Caco-2 (cell line): ENCODE measurements around the gene ADAMTS19. TPM values are rescaled to one million over a fixed set of nuclear protein-coding genes. Genes with fewer than 3 reads are reported as not detected.

Experiments used
- BruUV-seq: library from RNA; stranded (reverse); fragments of 400-500 nt; replicated peaks from 2 replicates; lab custom pipeline; 2021; lab: Mats Ljungman, UMichigan
- CTCF ChIA-PET: fragments of 300-600 bp; sonication (Branson Sonifier 250); formaldehyde crosslinking; loops from one replicate; lab custom pipeline; 2022; ENCODE audit warnings: antibody characterized with exemption; lab: Charles Lee
- POLR2A ChIA-PET: fragments of 300-600 bp; sonication (Branson Sonifier 250); formaldehyde crosslinking; loops from one replicate; lab custom pipeline; 2022; ENCODE audit warnings: antibody characterized with exemption; lab: Charles Lee
- DNase-seq, 2 experiments: peaks; one replicate each; pipeline versions ENCODE4 v3.0.0 to v3.0.0-alpha.2; 2020 to 2022
- H3K27me3 ChIP-seq: replicated peaks from 2 replicates; pipeline ENCODE4 v1.6.0; 2011; ENCODE audit warnings: low read length; ENCODE audit not compliant: control insufficient read depth, insufficient read depth
- H3K36me3 ChIP-seq: 2 replicates; pipeline ENCODE4 v1.5.1; 2011; ENCODE audit warnings: low read length; ENCODE audit not compliant: control insufficient read depth, insufficient read depth
- H3K4me1 ChIP-seq: fragments of 250-450 bp; sonication (Bioruptor Pico); 2 replicates; pipeline ENCODE4 v1.5.1; 2020; ENCODE audit warnings: mild to moderate bottlenecking
- H3K4me3 ChIP-seq: 2 replicates; pipeline ENCODE4 v1.5.1; 2011; ENCODE audit warnings: low read depth, mild to moderate bottlenecking, control low read depth, low read length
- H3K9me3 ChIP-seq: fragments of 250-450 bp; sonication (Bioruptor Pico); 2 replicates; pipeline ENCODE4 v1.5.1; 2020; ENCODE audit warnings: mild to moderate bottlenecking, moderate library complexity
- H3K27ac Mint-ChIP-seq: one replicate; pipeline ENCODE4 v1.8.0; 2022; ENCODE audit warnings: mixed read lengths; ENCODE audit not compliant: unreplicated experiment
- H3K27me3 Mint-ChIP-seq: one replicate; pipeline ENCODE4 v1.8.0; 2022; ENCODE audit warnings: mixed read lengths; ENCODE audit not compliant: insufficient read depth, unreplicated experiment
- H3K36me3 Mint-ChIP-seq: one replicate; pipeline ENCODE4 v1.8.0; 2022; ENCODE audit warnings: mild to moderate bottlenecking, mixed read lengths; ENCODE audit not compliant: insufficient read depth, unreplicated experiment
- H3K4me1 Mint-ChIP-seq: one replicate; pipeline ENCODE4 v1.8.0; 2022; ENCODE audit warnings: low read depth, mixed read lengths; ENCODE audit not compliant: unreplicated experiment
- H3K4me3 Mint-ChIP-seq: one replicate; pipeline ENCODE4 v1.8.0; 2022; ENCODE audit warnings: mild to moderate bottlenecking, moderate library complexity, mixed read lengths; ENCODE audit not compliant: unreplicated experiment
- H3K9me3 Mint-ChIP-seq: one replicate; pipeline ENCODE4 v1.8.0; 2022; ENCODE audit warnings: mixed read lengths; ENCODE audit not compliant: unreplicated experiment
- CTCF ChIP-seq, 2 experiments: fragments of 200-600 bp in 1 of 2; IDR thresholded peaks; 1 replicate in 1 of 2; 2 replicates in 1 of 2; pipeline versions ENCODE4 v1.5.1 to v1.8.0; 2011 to 2022; ENCODE audit warnings: antibody characterized with exemption in 1 of 2, control low read depth in 1 of 2, inconsistent platforms in 1 of 2, low read depth in 1 of 2, low read length in 1 of 2, mild to moderate bottlenecking in 1 of 2, moderate library complexity in 1 of 2; ENCODE audit not compliant: insufficient read depth in 1 of 2, severe bottlenecking in 1 of 2, unreplicated experiment in 1 of 2
- intact Hi-C: fragments of 100-400 bp; cut with micrococcal nuclease; formaldehyde crosslinking; loops from one replicate; pipeline ENCODE4 v1.10.0; 2022; ENCODE audit not compliant: unreplicated experiment
- total RNA-seq: library from RNA; stranded (reverse); gene quantifications from 2 replicates; pipeline ENCODE4 v1.2.3, GENCODE V29; 2022

Gene ADAMTS19
- total RNA-seq, 1 experiment from 2014 or later = 0.95 TPM

GRCh38 chr5:129445379-129445778, 14.7 kb upstream of the ADAMTS19 start:
- Histone ChIP-seq H3K9me3 (no peaks in the 10 kb centered on the region), H3K4me1 (no peaks in the 10 kb centered on the region), H3K4me3 (no peak overlapping the region), H3K36me3 (no peaks in the 10 kb centered on the region), H3K27me3 (no peaks in the 10 kb centered on the region)
- no peak for TF ChIP-seq CTCF (IDR thresholded peaks at IDR 0.05; ENCODE audit: insufficient read depth in 1 of 2, low read depth in 1 of 2, low read length in 1 of 2, severe bottlenecking in 1 of 2, unreplicated experiment in 1 of 2)
- Mint-ChIP-seq H3K27ac (no peak overlapping the region), H3K27me3 (peaks cover 6% of the 10 kb centered on the region), H3K4me3 (no peak overlapping the region), H3K4me1 (no peaks in the 10 kb centered on the region), H3K36me3 (no peaks in the 10 kb centered on the region), H3K9me3 (no peaks in the 10 kb centered on the region)
- BruUV-seq = no TSS peak
- POLR2A ChIA-PET = no interaction called here
- DNase-seq = no peak
- CTCF ChIA-PET = no interaction called here
- intact Hi-C loops = no loop called here

GRCh38 chr5:129447968-129448367, 12.1 kb upstream of the ADAMTS19 start:
- no TSS peak for BruUV-seq
- Mint-ChIP-seq H3K36me3 (no peaks in the 10 kb centered on the region), H3K9me3 (no peaks in the 10 kb centered on the region), H3K27ac (no peak overlapping the region), H3K4me3 (no peak overlapping the region), H3K27me3 (peaks cover 12% of the 10 kb centered on the region), H3K4me1 (no peaks in the 10 kb centered on the region)
- ChIA-PET POLR2A (no interaction called here), CTCF (no interaction called here)
- DNase-seq = no peak
- intact Hi-C loops = no loop called here
- Histone ChIP-seq H3K27me3 (no peaks in the 10 kb centered on the region), H3K4me3 (no peak overlapping the region), H3K9me3 (no peaks in the 10 kb centered on the region), H3K36me3 (no peaks in the 10 kb centered on the region), H3K4me1 (no peaks in the 10 kb centered on the region)
- TF ChIP-seq CTCF (IDR thresholded peaks at IDR 0.05; ENCODE audit: insufficient read depth in 1 of 2, low read depth in 1 of 2, low read length in 1 of 2, severe bottlenecking in 1 of 2, unreplicated experiment in 1 of 2) = no peak

- H3K27me3 Mint-ChIP-seq = peaks cover 12% of the 10 kb centered on the region
- Histone ChIP-seq H3K9me3 (no peaks in the 10 kb centered on the region), H3K4me1 (no peaks in the 10 kb centered on the region), H3K36me3 (no peaks in the 10 kb centered on the region), H3K27me3 (no peaks in the 10 kb centered on the region), H3K4me3 (no peak overlapping the region)
- H3K36me3 Mint-ChIP-seq = no peaks in the 10 kb centered on the region
- H3K9me3 Mint-ChIP-seq = no peaks in the 10 kb centered on the region
- no peak overlapping the region for H3K4me3 Mint-ChIP-seq
- ChIA-PET CTCF (no interaction called here), POLR2A (no interaction called here)
- no TSS peak for BruUV-seq
- no peak overlapping the region for H3K27ac Mint-ChIP-seq
- no peaks in the 10 kb centered on the region for H3K4me1 Mint-ChIP-seq
- intact Hi-C loops = no loop called here
- no peak for TF ChIP-seq CTCF (IDR thresholded peaks at IDR 0.05; ENCODE audit: insufficient read depth in 1 of 2, low read depth in 1 of 2, low read length in 1 of 2, severe bottlenecking in 1 of 2, unreplicated experiment in 1 of 2)
- DNase-seq = no peak
These were observed 11.4 kb upstream of the ADAMTS19 start for GRCh38 chr5:129448654-129449053.
